Measurements from ENCODE around the gene CREBZF. TPM values are rescaled to one million over a fixed set of nuclear protein-coding genes. Genes with fewer than 3 reads are reported as not detected.
"Not testable (repeated sequence)": the region's sequence is repeated elsewhere in the genome, so short reads cannot be mapped to it uniquely, and the experiment has no call there.

Gene CREBZF
- total RNA-seq, 1 donor from 2014 or later = 64.6 TPM

- no peak for DNase-seq
Measured at GRCh38 chr11:85626496-85626895, 38.4 kb downstream of the CREBZF start.

GRCh38 chr11:85620256-85620655 is 44.7 kb downstream of the CREBZF start:
- no peak for DNase-seq

- DNase-seq = no peak
Measured at GRCh38 chr11:85619499-85619898, 45.4 kb downstream of the CREBZF start.

- not testable (repeated sequence) for DNase-seq
Measured at GRCh38 chr11:85611643-85612042, 53.3 kb downstream of the CREBZF start.

Other genes starting within 250 kb of the CREBZF start
- 13.7 TPM for gene DLG2, start 37.8 kb downstream of the CREBZF start, total RNA-seq
- 37.1 TPM for gene TMEM126B, start 36.5 kb downstream of the CREBZF start, total RNA-seq
- gene TMEM126A, start 17.2 kb downstream of the CREBZF start, total RNA-seq = 20.2 TPM
- gene CCDC89, start 21.1 kb upstream of the CREBZF start, total RNA-seq = 1.8 TPM
- 40.4 TPM for gene SYTL2, start 146.0 kb upstream of the CREBZF start, total RNA-seq
- not detected for gene CCDC83, start 190.3 kb upstream of the CREBZF start, total RNA-seq